Heart right ventricle (tissue), 16 donors: ENCODE data around the gene PRDM5. TPM values are rescaled to one million over a fixed set of nuclear protein-coding genes. Genes with fewer than 3 reads are reported as not detected.

Experiments used
- ATAC-seq, 8 donors: fragments of 200-7000 bp; cut with Tn5 transposase; one replicate each; pipeline ENCODE4 v1.9.1; 2020; ENCODE audit warnings: mild to moderate bottlenecking in 8 of 8, moderate library complexity in 8 of 8, moderate number of reproducible peaks in 1 of 8
- DNase-seq, 2 donors: peaks; one replicate each; pipeline ENCODE4 v3.0.0-alpha.2; 2020
- H3K27ac ChIP-seq, 10 donors: fragments of 200-600 bp; sonication (generic) in 2 of 10; one replicate each; pipeline versions ENCODE4 v1.5.0 to v1.8.0; 2020 to 2022; ENCODE audit warnings: mild to moderate bottlenecking in 3 of 10
- H3K27me3 ChIP-seq, 7 donors: fragments of 200-600 bp; one replicate each; pipeline ENCODE4 v1.8.0; 2021 to 2022; ENCODE audit warnings: mild to moderate bottlenecking in 2 of 7
- H3K36me3 ChIP-seq, 9 donors: fragments of 200-600 bp; sonication (generic) in 1 of 9; one replicate each; pipeline versions ENCODE4 v1.5.0 to v1.8.0; 2020 to 2022; ENCODE audit warnings: mild to moderate bottlenecking in 2 of 9
- H3K4me1 ChIP-seq, 9 donors: fragments of 200-600 bp; sonication (generic) in 1 of 9; one replicate each; pipeline versions ENCODE4 v1.5.0 to v1.8.0; 2020 to 2022; ENCODE audit warnings: mild to moderate bottlenecking in 4 of 9
- H3K4me3 ChIP-seq, 10 donors: fragments of 200-600 bp; sonication (generic) in 2 of 10; one replicate each; pipeline versions ENCODE4 v1.5.0 to v1.8.0; 2020 to 2022; ENCODE audit warnings: mild to moderate bottlenecking in 7 of 10, moderate library complexity in 2 of 10
- H3K9me3 ChIP-seq, 11 donors: fragments of 200-600 bp in 10 of 11; sonication (generic) in 2 of 11; one replicate each; pipeline versions ENCODE4 v1.5.0 to v1.8.0; 2013 to 2022; ENCODE audit warnings: mild to moderate bottlenecking in 2 of 11, control low read depth in 1 of 11, moderate library complexity in 1 of 11
- WGBS, 2 donors: extraction: QIAGEN DNeasy Blood & Tissue Kit; methylation state at CpG; one replicate each; pipeline ENCODE4 v1.1.7; 2013; ENCODE audit warnings: inconsistent platforms in 1 of 2; 5-methylcytosine and 5-hydroxymethylcytosine counted together
- intact Hi-C, 10 donors: fragments of 100-400 bp; cut with DNase I; formaldehyde crosslinking; loops; one replicate each; pipeline versions ENCODE4 v1.11.1 to v1.14.2; 2022
- polyA plus RNA-seq, 2 donors: library from polyadenylated mRNA; stranded (reverse); fragments of 200-250 nt; gene quantifications; one replicate each; pipeline ENCODE4 v1.2.3, GENCODE V29; 2013
- total RNA-seq, 10 donors: library from RNA; stranded (reverse); fragmentation: NEBNext Ultra II Directional in 3 of 10; extraction: Animal tissue kit (Norgen Biotek cat#: 25700) in 3 of 10; gene quantifications; one replicate each; pipeline versions ENCODE4 v1.2.1 to v1.2.4, GENCODE V29; 2021 to 2023
- TF ChIP-seq, protein P1 (sequence below), 9 donors: fragments of 200-600 bp; sonication (generic) in 2 of 9; IDR thresholded peaks; one replicate each; pipeline versions ENCODE4 v1.5.0 to v1.8.0; 2021 to 2022; ENCODE audit warnings: antibody characterized with exemption in 9 of 9, mild to moderate bottlenecking in 5 of 9, moderate library complexity in 1 of 9
- donor health status: Arrhythmogenic right ventricular cardiomyopathy.
- donor health status: ischemic (EF 13 %, LVEDD 7.1; RV severe dilation, severe dysfunction).
- donor health status: healthy with polysubstance abuse.
- donor health status: DM: no; HTN: yes; CAD: no.
- donor health status: DM: no; HTN: no; CAD: no.
- donor health status: ischemic (EF 25% LVEDD 6.9; RV normal size, moderate dysfunction).
- donor health status: ischemic (EF 25% LVEDD 5.7; RV mildly dilated, moderate dysfunction).
- donor health status: healthy.
- donor health status: DM: yes; HTN: yes; CAD: no.
- donor health status: Ischemic cardiomyopathy.
- donor health status: ischemic (EF 35%, LVEDD 5.7; RV mildly dilated, moderate dysfunction).
- donor health status: nonischemic (EF 11% LVEDD 7.7; RV severe dilation, severe dysfunction).
- donor health status: DM: yes; HTN: yes; CAD: no.
- donor health status: PGD.
- donor health status: ischemic (EF 29% LVEDD 5.4; RV normal size, mild dysfunction).
- donor health status: nonischemic (EF 23%, LVEDD 6.1; RV moderate dilation, normal function).

Gene PRDM5
- total and polyA plus RNA-seq, 12 donors: 1.5 to 20.5 (median 12.1) TPM

DNA sequence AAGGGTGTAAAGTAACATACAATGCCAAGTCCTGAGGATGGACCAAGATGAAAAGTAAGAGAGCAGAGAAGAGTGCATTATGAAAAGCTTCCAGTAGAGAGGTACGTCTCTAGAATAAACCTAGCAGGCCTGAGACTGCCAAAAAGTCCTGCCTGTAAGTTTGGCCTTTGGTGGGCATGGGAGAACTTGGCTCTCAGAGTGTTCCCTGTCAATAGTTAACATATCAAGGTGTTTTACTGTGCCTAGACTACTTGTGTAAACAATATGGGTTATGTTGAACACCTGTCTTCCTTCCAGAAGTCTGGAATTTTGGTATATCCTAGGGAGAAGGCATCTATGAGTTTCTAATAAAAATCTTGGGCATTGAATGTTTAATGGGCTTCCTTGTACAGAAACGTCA lies 60.1 kb downstream of the PRDM5 start:
- ATAC-seq: no peak
- intact Hi-C loops: no loop called here
- no peak overlapping the region for H3K27ac ChIP-seq

DNA sequence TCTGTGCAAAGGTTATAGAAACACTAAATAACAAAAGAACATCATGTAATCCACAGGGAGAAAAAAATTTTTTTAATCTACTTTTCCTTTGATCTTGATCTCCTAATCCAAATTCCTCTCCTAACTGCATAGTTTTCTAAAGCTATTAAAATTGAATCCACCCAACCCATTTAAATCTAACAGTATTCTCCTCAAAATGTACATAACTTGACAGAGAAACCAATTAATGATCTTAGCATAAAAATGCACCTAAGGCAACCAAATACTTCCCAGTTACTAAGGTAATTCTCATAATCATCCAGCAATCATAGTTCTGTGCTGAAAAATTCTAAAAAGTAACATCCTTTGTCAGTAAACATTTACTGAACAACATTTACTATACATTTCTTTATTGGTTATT lies 60.7 kb downstream of the PRDM5 start:
- H3K27me3 ChIP-seq: no peaks in the 10 kb centered on the region
- TF ChIP-seq, protein P1, sequence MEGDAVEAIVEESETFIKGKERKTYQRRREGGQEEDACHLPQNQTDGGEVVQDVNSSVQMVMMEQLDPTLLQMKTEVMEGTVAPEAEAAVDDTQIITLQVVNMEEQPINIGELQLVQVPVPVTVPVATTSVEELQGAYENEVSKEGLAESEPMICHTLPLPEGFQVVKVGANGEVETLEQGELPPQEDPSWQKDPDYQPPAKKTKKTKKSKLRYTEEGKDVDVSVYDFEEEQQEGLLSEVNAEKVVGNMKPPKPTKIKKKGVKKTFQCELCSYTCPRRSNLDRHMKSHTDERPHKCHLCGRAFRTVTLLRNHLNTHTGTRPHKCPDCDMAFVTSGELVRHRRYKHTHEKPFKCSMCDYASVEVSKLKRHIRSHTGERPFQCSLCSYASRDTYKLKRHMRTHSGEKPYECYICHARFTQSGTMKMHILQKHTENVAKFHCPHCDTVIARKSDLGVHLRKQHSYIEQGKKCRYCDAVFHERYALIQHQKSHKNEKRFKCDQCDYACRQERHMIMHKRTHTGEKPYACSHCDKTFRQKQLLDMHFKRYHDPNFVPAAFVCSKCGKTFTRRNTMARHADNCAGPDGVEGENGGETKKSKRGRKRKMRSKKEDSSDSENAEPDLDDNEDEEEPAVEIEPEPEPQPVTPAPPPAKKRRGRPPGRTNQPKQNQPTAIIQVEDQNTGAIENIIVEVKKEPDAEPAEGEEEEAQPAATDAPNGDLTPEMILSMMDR (IDR thresholded peaks at IDR 0.05): no peak

More for the DNA sequence above, 60.1 kb downstream of the PRDM5 start:
- Histone ChIP-seq H3K9me3 (no peaks in the 10 kb centered on the region), H3K4me1 (no peaks in the 10 kb centered on the region), H3K36me3 (no peaks in the 10 kb centered on the region), H3K27me3 (no peaks in the 10 kb centered on the region), H3K4me3 (no peak overlapping the region)
- no peak for DNase-seq
- TF ChIP-seq, protein P1 (IDR thresholded peaks at IDR 0.05): no peak
- WGBS, 2 donors: 87 to 95% methylated on average over 2 of the region's 2 CpGs

DNA sequence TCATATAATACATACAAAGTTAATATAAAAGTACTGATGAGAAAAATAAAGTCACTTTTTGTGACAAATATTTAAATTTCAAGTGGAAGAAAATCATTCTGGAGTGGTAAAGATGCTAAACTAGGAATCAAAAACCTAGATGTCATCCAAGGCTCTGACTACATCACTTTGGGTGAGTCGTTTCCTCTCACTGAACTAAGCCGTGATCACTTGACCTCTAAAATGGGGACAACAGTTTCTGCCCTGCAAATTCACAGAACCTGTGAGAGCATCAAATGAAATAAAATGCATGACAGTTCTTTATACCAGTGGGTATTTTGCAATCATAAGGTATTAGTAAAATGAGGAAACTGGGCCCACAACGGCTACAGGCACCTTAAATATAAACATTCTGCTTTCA lies 63.8 kb downstream of the PRDM5 start:
- DNase-seq (no peak), ATAC-seq (no peak)
- intact Hi-C loops: no loop called here
- no peaks in the 10 kb centered on the region for H3K9me3 ChIP-seq
- 49 to 65% methylated on average over 3 of the region's 3 CpGs for WGBS, 2 donors
- no peak overlapping the region for H3K27ac ChIP-seq
- no peaks in the 10 kb centered on the region for H3K27me3 ChIP-seq
- H3K4me1 ChIP-seq: peaks cover 0 to 6% (median 0%) of the 10 kb centered on the region in 9 donors
- H3K36me3 ChIP-seq: no peaks in the 10 kb centered on the region
- TF ChIP-seq, protein P1 (IDR thresholded peaks at IDR 0.05): no peak
- H3K4me3 ChIP-seq: no peak overlapping the region

More for the DNA sequence above, 60.7 kb downstream of the PRDM5 start:
- Histone ChIP-seq H3K4me1 (peaks cover 0 to 4% (median 0%) of the 10 kb centered on the region in 9 donors), H3K9me3 (no peaks in the 10 kb centered on the region), H3K4me3 (no peak overlapping the region), H3K36me3 (no peaks in the 10 kb centered on the region), H3K27ac (no peak overlapping the region)
- no peak for DNase-seq
- intact Hi-C loops: no loop called here
- ATAC-seq: no peak

DNA sequence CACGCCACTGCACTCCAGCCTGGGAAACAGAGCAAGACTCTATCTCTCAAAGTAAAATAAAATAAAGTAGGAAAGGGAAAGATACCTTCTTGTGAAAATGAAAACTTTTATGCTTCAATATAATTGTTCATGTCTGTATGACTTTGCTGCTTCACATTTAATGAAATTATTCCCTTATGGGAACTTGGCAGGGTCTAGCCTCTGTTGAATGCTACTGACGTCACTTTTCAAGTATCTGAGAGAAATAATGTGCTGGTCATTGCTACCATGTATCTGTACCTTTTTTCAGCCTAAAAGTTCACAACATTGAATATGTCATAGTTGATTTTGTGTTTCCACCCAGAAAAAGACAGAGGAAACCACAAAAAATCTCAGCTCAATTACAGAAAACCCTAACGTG lies 65.2 kb downstream of the PRDM5 start:
- TF ChIP-seq, protein P1 (IDR thresholded peaks at IDR 0.05): no peak
- no peaks in the 10 kb centered on the region for H3K9me3 ChIP-seq
- intact Hi-C loops: no loop called here
- WGBS, 2 donors: 57 to 67% methylated on average over 3 of the region's 3 CpGs
- H3K27ac ChIP-seq: no peak overlapping the region
- peaks cover 0 to 6% (median 0%) of the 10 kb centered on the region in 9 donors for H3K4me1 ChIP-seq
- H3K4me3 ChIP-seq: no peak overlapping the region
- DNase-seq: no peak
- ATAC-seq: no peak
- no peaks in the 10 kb centered on the region for H3K27me3 ChIP-seq
- H3K36me3 ChIP-seq: peaks cover 0 to 8% (median 0%) of the 10 kb centered on the region in 9 donors
